ENCODE results near the gene DLK1.

The DLK1 gene

GRCh38 chr14:100723135-100723829 lies 3.4 kb upstream of the DLK1 start:
- TF ChIP-seq TEAD4 (IDR thresholded peaks at IDR 0.05) (no peak), EGR1 (IDR thresholded peaks at IDR 0.05) (no peak), FOXM1 (IDR thresholded peaks at IDR 0.05; ENCODE audit: borderline replicate concordance, low read depth) (no peak), NFIC (IDR thresholded peaks at IDR 0.05) (no peak), REST (IDR thresholded peaks at IDR 0.05; ENCODE audit: low read depth) (no peak), MAX (IDR thresholded peaks at IDR 0.05) (no peak), RAD21 (IDR thresholded peaks at IDR 0.05; ENCODE audit: low read depth) (no peak), TCF12 (IDR thresholded peaks at IDR 0.05; ENCODE audit: low read depth) (no peak), YY1 (IDR thresholded peaks at IDR 0.05; ENCODE audit: low read depth) (no peak), CEBPB (IDR thresholded peaks at IDR 0.05) (no peak), EP300 (IDR thresholded peaks at IDR 0.05; ENCODE audit: borderline replicate concordance) (no peak), TAF1 (IDR thresholded peaks at IDR 0.05; ENCODE audit: low read depth) (no peak)

GRCh38 chr14:100723830-100724437 lies 2.8 kb upstream of the DLK1 start:
- TF ChIP-seq CREB1 (IDR thresholded peaks at IDR 0.05; ENCODE audit: low read depth) (no peak), EP300 (IDR thresholded peaks at IDR 0.05; ENCODE audit: borderline replicate concordance) (no peak), USF1 (IDR thresholded peaks at IDR 0.05) (no peak), TEAD4 (IDR thresholded peaks at IDR 0.05) (no peak), MAX (IDR thresholded peaks at IDR 0.05) (no peak), EGR1 (IDR thresholded peaks at IDR 0.05) (no peak), TCF12 (IDR thresholded peaks at IDR 0.05; ENCODE audit: low read depth) (no peak), ZBTB7A (IDR thresholded peaks at IDR 0.05; ENCODE audit: low read depth) (no peak), NFIC (IDR thresholded peaks at IDR 0.05) (no peak), RAD21 (IDR thresholded peaks at IDR 0.05; ENCODE audit: low read depth) (no peak), FOXM1 (IDR thresholded peaks at IDR 0.05; ENCODE audit: borderline replicate concordance, low read depth) (no peak), CEBPB (IDR thresholded peaks at IDR 0.05) (no peak), YY1 (IDR thresholded peaks at IDR 0.05; ENCODE audit: low read depth) (no peak), REST (IDR thresholded peaks at IDR 0.05; ENCODE audit: low read depth) (no peak), TAF1 (IDR thresholded peaks at IDR 0.05; ENCODE audit: low read depth) (no peak)

- TF ChIP-seq TEAD4 (IDR thresholded peaks at IDR 0.05) (no peak), ZBTB7A (IDR thresholded peaks at IDR 0.05; ENCODE audit: low read depth) (no peak), CREB1 (IDR thresholded peaks at IDR 0.05; ENCODE audit: low read depth) (no peak), RAD21 (IDR thresholded peaks at IDR 0.05; ENCODE audit: low read depth) (no peak), NFIC (IDR thresholded peaks at IDR 0.05) (no peak), MAX (IDR thresholded peaks at IDR 0.05) (no peak), YY1 (IDR thresholded peaks at IDR 0.05; ENCODE audit: low read depth) (no peak), FOXM1 (IDR thresholded peaks at IDR 0.05; ENCODE audit: borderline replicate concordance, low read depth) (no peak), REST (IDR thresholded peaks at IDR 0.05; ENCODE audit: low read depth) (no peak), TAF1 (IDR thresholded peaks at IDR 0.05; ENCODE audit: low read depth) (no peak), EP300 (IDR thresholded peaks at IDR 0.05; ENCODE audit: borderline replicate concordance) (no peak), CEBPB (IDR thresholded peaks at IDR 0.05) (no peak)
Measured at GRCh38 chr14:100724536-100724935, 2.2 kb upstream of the DLK1 start.
